SK-N-SH treated with all-trans-retinoic acid at 6 μM for 48 hours (cell line): ENCODE results near the gene RPS6KA2.

ENCODE experiments used
- ATAC-seq: fragments of 200-7000 bp; cut with Tn5 transposase; 3 replicates; pipeline ENCODE4 v1.9.1; 2020; ENCODE audit warnings: mild to moderate bottlenecking, moderate library complexity
- ARNTL ChIP-seq: fragments of 450-650 bp; formaldehyde crosslinking; IDR thresholded peaks from 2 replicates; pipeline ENCODE4 v1.5.0; 2020; ENCODE audit warnings: low read depth, mild to moderate bottlenecking, moderate library complexity, borderline replicate concordance
- CSDC2 ChIP-seq: fragments of 250-450 bp; sonication (Bioruptor Pico); IDR thresholded peaks from 2 replicates; pipeline ENCODE4 v1.5.0; 2020; ENCODE audit warnings: mild to moderate bottlenecking, moderate library complexity
- ESRRG ChIP-seq: fragments of 250-450 bp; sonication (Bioruptor Pico); IDR thresholded peaks from 2 replicates; pipeline ENCODE4 v1.6.1; 2021; ENCODE audit warnings: mild to moderate bottlenecking
- GLIS3 ChIP-seq: fragments of 250-450 bp; sonication (Bioruptor Pico); IDR thresholded peaks from 2 replicates; pipeline ENCODE4 v1.5.0; 2020; ENCODE audit warnings: mild to moderate bottlenecking, moderate library complexity
- ISL1 ChIP-seq: fragments of 250-450 bp; sonication (Bioruptor Pico); IDR thresholded peaks from 2 replicates; pipeline ENCODE4 v2.1.2; 2022; ENCODE audit warnings: mild to moderate bottlenecking, moderate library complexity
- OSR1 ChIP-seq: fragments of 250-450 bp; sonication (Bioruptor Pico); IDR thresholded peaks from 2 replicates; pipeline ENCODE4 v1.8.0; 2022; ENCODE audit warnings: moderate library complexity, mild to moderate bottlenecking, inconsistent platforms
- PPARA ChIP-seq: fragments of 250-450 bp; sonication (Bioruptor Pico); IDR thresholded peaks from 2 replicates; pipeline ENCODE4 v1.5.0; 2020; ENCODE audit warnings: mild to moderate bottlenecking, borderline replicate concordance
- RARB ChIP-seq: fragments of 250-450 bp; sonication (Bioruptor Pico); IDR thresholded peaks from 2 replicates; pipeline ENCODE4 v1.8.0; 2021; ENCODE audit warnings: mild to moderate bottlenecking, moderate library complexity
- SNAI2 ChIP-seq: fragments of 250-450 bp; sonication (Bioruptor Pico); IDR thresholded peaks from 2 replicates; pipeline ENCODE4 v1.5.0; 2020; ENCODE audit warnings: mild to moderate bottlenecking, moderate library complexity
- TCF4 ChIP-seq: fragments of 250-450 bp; sonication (Bioruptor Pico); IDR thresholded peaks from 2 replicates; pipeline ENCODE4 v1.8.0; 2021; ENCODE audit warnings: mild to moderate bottlenecking, moderate library complexity, borderline replicate concordance
- TOX ChIP-seq: fragments of 250-450 bp; sonication (Bioruptor Pico); IDR thresholded peaks from 2 replicates; pipeline ENCODE4 v1.8.0; 2021; ENCODE audit warnings: mild to moderate bottlenecking, moderate library complexity, borderline replicate concordance
- ZC3H10 ChIP-seq: fragments of 250-450 bp; sonication (Bioruptor Pico); IDR thresholded peaks from 2 replicates; pipeline ENCODE4 v1.5.1; 2021; ENCODE audit warnings: mild to moderate bottlenecking, moderate library complexity
- ZFP3 ChIP-seq: fragments of 250-450 bp; sonication (Bioruptor Pico); IDR thresholded peaks from 2 replicates; pipeline ENCODE4 v1.5.0; 2020; ENCODE audit warnings: mild to moderate bottlenecking, moderate library complexity
- ZFP30 ChIP-seq: fragments of 450-650 bp; formaldehyde crosslinking; IDR thresholded peaks from 2 replicates; pipeline ENCODE4 v1.5.0; 2022; ENCODE audit warnings: mild to moderate bottlenecking, moderate library complexity
- ZNF565 ChIP-seq: fragments of 450-650 bp; formaldehyde crosslinking; conservative IDR thresholded peaks from 2 replicates; pipeline ENCODE4 v1.5.0; 2020; ENCODE audit warnings: low read depth, mild to moderate bottlenecking, moderate library complexity
- ZNF70 ChIP-seq: fragments of 450-650 bp; formaldehyde crosslinking; IDR thresholded peaks from 2 replicates; pipeline ENCODE4 v1.5.0; 2020; ENCODE audit warnings: mild to moderate bottlenecking, moderate library complexity
- TF ChIP-seq, protein P1 (sequence below): fragments of 250-450 bp; sonication (Bioruptor Pico); IDR thresholded peaks from 2 replicates; pipeline ENCODE4 v1.8.0; 2020; ENCODE audit warnings: mild to moderate bottlenecking, moderate library complexity, borderline replicate concordance
- TF ChIP-seq, protein P2 (sequence below): fragments of 250-450 bp; sonication (Bioruptor Pico); IDR thresholded peaks from 2 replicates; pipeline ENCODE4 v1.5.1; 2021; ENCODE audit warnings: mild to moderate bottlenecking, moderate library complexity
- TF ChIP-seq, protein P3 (sequence below): fragments of 250-450 bp; sonication (Bioruptor Pico); IDR thresholded peaks from 2 replicates; pipeline ENCODE4 v1.8.0; 2021; ENCODE audit warnings: low read depth, mild to moderate bottlenecking, moderate library complexity, borderline replicate concordance
- TF ChIP-seq, protein P4 (sequence below): fragments of 250-450 bp; sonication (Bioruptor Pico); IDR thresholded peaks from 2 replicates; pipeline ENCODE4 v1.5.1; 2020; ENCODE audit warnings: low read depth, mild to moderate bottlenecking, moderate library complexity

RPS6KA2 gene

DNA sequence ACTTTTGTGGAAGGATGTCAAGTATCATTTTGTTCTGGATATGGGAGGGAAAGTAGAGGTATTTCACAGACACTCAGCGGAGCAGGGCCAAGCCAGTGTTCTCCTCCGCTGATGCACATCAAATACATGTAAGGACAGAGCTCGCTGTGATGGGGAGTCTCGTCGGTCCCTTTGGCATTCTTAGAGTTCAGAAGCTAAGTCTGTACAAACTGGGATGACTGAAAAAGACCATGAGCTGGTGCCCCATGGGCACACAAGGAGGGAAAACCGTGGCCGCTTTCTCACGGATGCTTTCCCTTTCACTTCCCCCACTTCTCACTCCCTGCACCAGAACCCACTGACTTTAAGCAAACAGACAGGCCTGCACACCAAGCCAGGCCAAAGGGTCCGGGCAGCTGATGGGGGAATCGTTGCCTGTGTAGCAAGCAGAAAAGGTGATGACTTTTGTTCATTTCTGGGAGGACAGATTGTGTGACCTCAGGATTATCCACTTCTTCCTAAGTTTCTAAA is 216.6 kb downstream of the RPS6KA2 start (continued):
- TF ChIP-seq, protein P1, sequence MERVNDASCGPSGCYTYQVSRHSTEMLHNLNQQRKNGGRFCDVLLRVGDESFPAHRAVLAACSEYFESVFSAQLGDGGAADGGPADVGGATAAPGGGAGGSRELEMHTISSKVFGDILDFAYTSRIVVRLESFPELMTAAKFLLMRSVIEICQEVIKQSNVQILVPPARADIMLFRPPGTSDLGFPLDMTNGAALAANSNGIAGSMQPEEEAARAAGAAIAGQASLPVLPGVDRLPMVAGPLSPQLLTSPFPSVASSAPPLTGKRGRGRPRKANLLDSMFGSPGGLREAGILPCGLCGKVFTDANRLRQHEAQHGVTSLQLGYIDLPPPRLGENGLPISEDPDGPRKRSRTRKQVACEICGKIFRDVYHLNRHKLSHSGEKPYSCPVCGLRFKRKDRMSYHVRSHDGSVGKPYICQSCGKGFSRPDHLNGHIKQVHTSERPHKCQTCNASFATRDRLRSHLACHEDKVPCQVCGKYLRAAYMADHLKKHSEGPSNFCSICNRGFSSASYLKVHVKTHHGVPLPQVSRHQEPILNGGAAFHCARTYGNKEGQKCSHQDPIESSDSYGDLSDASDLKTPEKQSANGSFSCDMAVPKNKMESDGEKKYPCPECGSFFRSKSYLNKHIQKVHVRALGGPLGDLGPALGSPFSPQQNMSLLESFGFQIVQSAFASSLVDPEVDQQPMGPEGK (CRISPR knock-in tag), result no peak

DNA sequence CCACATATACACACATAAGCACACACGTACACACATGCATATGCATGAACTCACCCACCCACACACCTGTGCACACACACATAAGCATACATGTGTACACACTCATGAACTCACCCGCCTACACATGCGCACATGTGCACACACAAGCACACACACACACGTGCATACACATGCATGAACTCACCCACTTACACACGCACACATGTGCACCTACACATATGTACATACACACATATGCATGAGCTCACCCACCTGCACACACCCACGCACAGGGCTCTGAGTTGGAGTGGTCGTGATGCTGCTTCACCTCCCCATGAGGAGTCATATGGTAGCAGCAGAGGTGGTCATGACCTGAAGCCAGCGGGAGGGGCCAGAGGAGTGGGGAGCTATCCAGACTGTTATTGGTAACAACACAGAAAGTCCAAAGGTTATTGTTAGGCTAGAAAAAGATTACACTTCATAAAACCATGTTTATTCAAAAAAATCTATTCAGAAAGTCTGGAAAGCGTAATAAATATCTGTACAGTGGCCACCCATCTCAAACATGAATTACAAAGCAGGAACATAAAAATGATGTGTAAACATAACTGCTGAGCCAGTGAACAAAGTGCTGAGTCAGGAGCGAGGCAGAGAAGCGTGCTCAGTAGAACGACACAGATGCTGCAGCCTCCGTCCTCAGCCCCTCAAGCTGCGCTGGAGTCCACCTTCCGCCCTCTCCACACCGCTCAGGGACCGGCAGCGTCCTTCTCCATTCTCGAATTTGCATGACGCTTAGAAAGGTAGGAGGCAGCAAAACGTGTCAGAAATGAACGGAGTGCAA is 217.9 kb downstream of the RPS6KA2 start:
- TF ChIP-seq TOX (CRISPR knock-in tag), result no peak
- no peak for TF ChIP-seq ZC3H10 (CRISPR knock-in tag)
- TF ChIP-seq RARB (CRISPR knock-in tag), result no peak
- TF ChIP-seq, all 23 proteins: peak for 0
- no peak for ATAC-seq

DNA sequence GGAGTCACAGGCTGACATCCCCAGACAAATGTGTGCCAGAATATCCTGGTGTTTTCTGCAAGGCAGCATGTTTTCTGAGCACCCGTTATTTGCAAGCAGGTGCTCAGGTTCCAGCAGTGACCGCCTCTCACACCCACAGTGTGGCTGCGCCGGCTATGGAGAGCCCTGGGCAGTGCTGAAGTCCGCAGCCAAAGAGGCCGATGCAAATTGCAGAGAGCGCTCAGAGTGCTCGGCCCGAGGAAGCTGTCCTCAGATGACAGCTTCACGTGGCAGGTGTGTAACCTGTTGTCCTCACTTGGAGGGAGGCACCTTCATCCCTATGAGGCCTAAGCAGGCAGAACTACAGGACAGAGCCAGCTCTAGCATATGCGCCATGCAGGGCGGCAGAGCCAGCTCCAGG is 220.9 kb downstream of the RPS6KA2 start:
- ATAC-seq, result no peak
- TF ChIP-seq CSDC2 (CRISPR knock-in tag), result no peak
- no peak for TF ChIP-seq ISL1 (CRISPR knock-in tag)
- TF ChIP-seq ZFP3 (CRISPR knock-in tag), result no peak
- TF ChIP-seq GLIS3 (CRISPR knock-in tag), result no peak
- TF ChIP-seq, protein P1 (CRISPR knock-in tag), result no peak
- TF ChIP-seq TCF4 (CRISPR knock-in tag), result no peak
- no peak for TF ChIP-seq ZNF565 (CRISPR knock-in tag)
- no peak for TF ChIP-seq SNAI2 (CRISPR knock-in tag)
- TF ChIP-seq, protein P2, sequence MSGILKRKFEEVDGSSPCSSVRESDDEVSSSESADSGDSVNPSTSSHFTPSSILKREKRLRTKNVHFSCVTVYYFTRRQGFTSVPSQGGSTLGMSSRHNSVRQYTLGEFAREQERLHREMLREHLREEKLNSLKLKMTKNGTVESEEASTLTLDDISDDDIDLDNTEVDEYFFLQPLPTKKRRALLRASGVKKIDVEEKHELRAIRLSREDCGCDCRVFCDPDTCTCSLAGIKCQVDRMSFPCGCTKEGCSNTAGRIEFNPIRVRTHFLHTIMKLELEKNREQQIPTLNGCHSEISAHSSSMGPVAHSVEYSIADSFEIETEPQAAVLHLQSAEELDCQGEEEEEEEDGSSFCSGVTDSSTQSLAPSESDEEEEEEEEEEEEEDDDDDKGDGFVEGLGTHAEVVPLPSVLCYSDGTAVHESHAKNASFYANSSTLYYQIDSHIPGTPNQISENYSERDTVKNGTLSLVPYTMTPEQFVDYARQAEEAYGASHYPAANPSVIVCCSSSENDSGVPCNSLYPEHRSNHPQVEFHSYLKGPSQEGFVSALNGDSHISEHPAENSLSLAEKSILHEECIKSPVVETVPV (CRISPR knock-in tag), result no peak
- TF ChIP-seq ZNF70, result no peak
- no peak for TF ChIP-seq TOX (CRISPR knock-in tag)
- TF ChIP-seq, protein P3, sequence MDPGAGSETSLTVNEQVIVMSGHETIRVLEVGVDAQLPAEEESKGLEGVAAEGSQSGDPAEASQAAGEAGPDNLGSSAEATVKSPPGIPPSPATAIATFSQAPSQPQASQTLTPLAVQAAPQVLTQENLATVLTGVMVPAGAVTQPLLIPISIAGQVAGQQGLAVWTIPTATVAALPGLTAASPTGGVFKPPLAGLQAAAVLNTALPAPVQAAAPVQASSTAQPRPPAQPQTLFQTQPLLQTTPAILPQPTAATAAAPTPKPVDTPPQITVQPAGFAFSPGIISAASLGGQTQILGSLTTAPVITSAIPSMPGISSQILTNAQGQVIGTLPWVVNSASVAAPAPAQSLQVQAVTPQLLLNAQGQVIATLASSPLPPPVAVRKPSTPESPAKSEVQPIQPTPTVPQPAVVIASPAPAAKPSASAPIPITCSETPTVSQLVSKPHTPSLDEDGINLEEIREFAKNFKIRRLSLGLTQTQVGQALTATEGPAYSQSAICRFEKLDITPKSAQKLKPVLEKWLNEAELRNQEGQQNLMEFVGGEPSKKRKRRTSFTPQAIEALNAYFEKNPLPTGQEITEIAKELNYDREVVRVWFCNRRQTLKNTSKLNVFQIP (CRISPR knock-in tag), result no peak
- TF ChIP-seq ARNTL (CRISPR knock-in tag), result no peak
- no peak for TF ChIP-seq OSR1 (CRISPR knock-in tag)
- TF ChIP-seq PPARA (CRISPR knock-in tag), result no peak
- no peak for TF ChIP-seq ZFP30 (CRISPR knock-in tag)
- TF ChIP-seq ZC3H10 (CRISPR knock-in tag), result no peak

DNA sequence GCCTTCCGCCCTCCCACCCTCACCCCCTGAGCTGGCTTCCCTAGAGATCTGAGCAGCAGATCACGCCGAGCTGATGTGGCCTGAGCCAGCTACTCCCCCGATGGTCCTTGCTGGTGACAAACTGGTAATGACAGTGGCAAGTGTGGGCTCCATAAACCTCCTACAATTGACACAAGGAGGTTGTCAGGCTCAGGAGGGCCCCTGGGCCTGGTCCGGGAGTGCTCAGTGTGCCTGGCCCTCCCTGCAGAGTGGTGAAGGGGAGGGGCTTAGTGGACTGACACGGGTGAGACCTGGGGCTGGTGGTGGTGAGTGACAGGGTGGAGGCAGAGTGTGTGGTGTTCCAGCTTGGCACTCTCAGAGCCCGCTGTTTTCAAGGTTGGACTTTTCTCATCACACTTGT is 221.7 kb downstream of the RPS6KA2 start:
- ATAC-seq, result no peak
- TF ChIP-seq, protein P4, sequence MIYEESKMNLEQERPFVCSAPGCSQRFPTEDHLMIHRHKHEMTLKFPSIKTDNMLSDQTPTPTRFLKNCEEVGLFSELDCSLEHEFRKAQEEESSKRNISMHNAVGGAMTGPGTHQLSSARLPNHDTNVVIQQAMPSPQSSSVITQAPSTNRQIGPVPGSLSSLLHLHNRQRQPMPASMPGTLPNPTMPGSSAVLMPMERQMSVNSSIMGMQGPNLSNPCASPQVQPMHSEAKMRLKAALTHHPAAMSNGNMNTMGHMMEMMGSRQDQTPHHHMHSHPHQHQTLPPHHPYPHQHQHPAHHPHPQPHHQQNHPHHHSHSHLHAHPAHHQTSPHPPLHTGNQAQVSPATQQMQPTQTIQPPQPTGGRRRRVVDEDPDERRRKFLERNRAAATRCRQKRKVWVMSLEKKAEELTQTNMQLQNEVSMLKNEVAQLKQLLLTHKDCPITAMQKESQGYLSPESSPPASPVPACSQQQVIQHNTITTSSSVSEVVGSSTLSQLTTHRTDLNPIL (CRISPR knock-in tag), result no peak
- no peak for TF ChIP-seq TOX (CRISPR knock-in tag)
- TF ChIP-seq PPARA (CRISPR knock-in tag), result no peak
- TF ChIP-seq OSR1 (CRISPR knock-in tag), result no peak
- no peak for TF ChIP-seq ESRRG (CRISPR knock-in tag)
- TF ChIP-seq CSDC2 (CRISPR knock-in tag), result no peak
- no peak for TF ChIP-seq ZFP30 (CRISPR knock-in tag)
- TF ChIP-seq SNAI2 (CRISPR knock-in tag), result no peak
- TF ChIP-seq, protein P2 (CRISPR knock-in tag), result no peak
- TF ChIP-seq, protein P3 (CRISPR knock-in tag), result no peak
- no peak for TF ChIP-seq RARB (CRISPR knock-in tag)
- TF ChIP-seq ISL1 (CRISPR knock-in tag), result no peak
- TF ChIP-seq TCF4 (CRISPR knock-in tag), result no peak
- TF ChIP-seq GLIS3 (CRISPR knock-in tag), result no peak
- no peak for TF ChIP-seq ARNTL (CRISPR knock-in tag)
- TF ChIP-seq ZNF70, result no peak
- TF ChIP-seq ZNF565 (CRISPR knock-in tag), result no peak
